ENCODE results near the gene KLHL14.
A peak's percentile ranks its signal among the peaks of the same experiment; 100 is the strongest.
"Not testable (repeated sequence)": the region's sequence is repeated elsewhere in the genome, so short reads cannot be mapped to it uniquely, and the experiment has no call there.

KLHL14 gene

GRCh38 chr18:32684096-32684495, 88.7 kb downstream of the KLHL14 start:
- no peaks in the 10 kb centered on the region for H3K9me3 ChIP-seq
- H3K27me3 ChIP-seq (ENCODE audit: low read depth) = peaks cover 5% of the 10 kb centered on the region; the same call in 1 of the 2 replicates
- H3K36me3 ChIP-seq (replicated peaks) = no peaks in the 10 kb centered on the region
- DNase-seq (ENCODE audit: low spot score in 2 of 2) = no peak
- H3K4me3 ChIP-seq = no peak overlapping the region
- in situ Hi-C loops (cut with MboI; ENCODE audit: low sequenced_read_pairs) = no loop called here
- H3K4me1 ChIP-seq = no peaks in the 10 kb centered on the region

GRCh38 chr18:32683044-32683443, 89.8 kb downstream of the KLHL14 start:
- H3K4me1 ChIP-seq = no peaks in the 10 kb centered on the region
- in situ Hi-C loops (cut with MboI; ENCODE audit: low sequenced_read_pairs) = no loop called here
- H3K4me3 ChIP-seq = no peak overlapping the region
- H3K27me3 ChIP-seq (ENCODE audit: low read depth) = peaks cover 9% of the 10 kb centered on the region
- H3K9me3 ChIP-seq = no peaks in the 10 kb centered on the region
- no peaks in the 10 kb centered on the region for H3K36me3 ChIP-seq (replicated peaks)
- DNase-seq (ENCODE audit: low spot score in 2 of 2) = no peak

GRCh38 chr18:32677578-32677977, 95.2 kb downstream of the KLHL14 start:
- H3K27me3 ChIP-seq (ENCODE audit: low read depth) = peaks cover 18% of the 10 kb centered on the region
- in situ Hi-C loops (cut with MboI; ENCODE audit: low sequenced_read_pairs) = no loop called here
- no peaks in the 10 kb centered on the region for H3K4me1 ChIP-seq
- no peak overlapping the region for H3K4me3 ChIP-seq
- H3K36me3 ChIP-seq (replicated peaks) = no peaks in the 10 kb centered on the region
- no peaks in the 10 kb centered on the region for H3K9me3 ChIP-seq
- DNase-seq (ENCODE audit: low spot score in 2 of 2) = no peak

- no peak for DNase-seq (ENCODE audit: low spot score in 2 of 2)
- no peaks in the 10 kb centered on the region for H3K36me3 ChIP-seq (replicated peaks)
- H3K4me3 ChIP-seq = no peak overlapping the region
- peaks cover 17% of the 10 kb centered on the region for H3K27me3 ChIP-seq (ENCODE audit: low read depth)
- no peaks in the 10 kb centered on the region for H3K9me3 ChIP-seq
- no peaks in the 10 kb centered on the region for H3K4me1 ChIP-seq
- in situ Hi-C loops (cut with MboI; ENCODE audit: low sequenced_read_pairs) = no loop called here
These were observed 98.3 kb downstream of the KLHL14 start for GRCh38 chr18:32674491-32674890.

- DNase-seq (ENCODE audit: low spot score in 2 of 2) = no peak
- Histone ChIP-seq H3K9me3 (no peaks in the 10 kb centered on the region), H3K36me3 (replicated peaks) (no peaks in the 10 kb centered on the region), H3K4me1 (peaks cover 3% of the 10 kb centered on the region; the same call in 1 of the 2 replicates), H3K4me3 (no peak overlapping the region), H3K27me3 (ENCODE audit: low read depth) (peaks cover 4% of the 10 kb centered on the region; the same call in 1 of the 2 replicates)
- in situ Hi-C loops (cut with MboI; ENCODE audit: low sequenced_read_pairs) = no loop called here
These were observed 100.4 kb downstream of the KLHL14 start for GRCh38 chr18:32672398-32672797.

- peaks cover 4% of the 10 kb centered on the region; the same call in 1 of the 2 replicates for H3K27me3 ChIP-seq (ENCODE audit: low read depth)
- no peaks in the 10 kb centered on the region for H3K36me3 ChIP-seq (replicated peaks)
- H3K4me1 ChIP-seq = peaks cover 3% of the 10 kb centered on the region; the same call in 1 of the 2 replicates
- no peak for DNase-seq (ENCODE audit: low spot score in 2 of 2)
- no peak overlapping the region for H3K4me3 ChIP-seq
- in situ Hi-C loops (cut with MboI; ENCODE audit: low sequenced_read_pairs) = no loop called here
- no peaks in the 10 kb centered on the region for H3K9me3 ChIP-seq
These were observed 102.1 kb downstream of the KLHL14 start for GRCh38 chr18:32670727-32671126.

- Histone ChIP-seq H3K4me3 (no peak overlapping the region), H3K36me3 (replicated peaks) (no peaks in the 10 kb centered on the region)
- DNase-seq (ENCODE audit: low spot score in 2 of 2) = peak in 1 of 2 experiments; percentile 21
These were observed 103.2 kb downstream of the KLHL14 start for GRCh38 chr18:32669549-32670165.

GRCh38 chr18:32668956-32669355, 103.9 kb downstream of the KLHL14 start:
- H3K27me3 ChIP-seq (ENCODE audit: low read depth) = peaks cover 4% of the 10 kb centered on the region; the same call in 1 of the 2 replicates
- in situ Hi-C loops (cut with MboI; ENCODE audit: low sequenced_read_pairs) = no loop called here

More at GRCh38 chr18:32669549-32670165, 103.2 kb downstream of the KLHL14 start:
- H3K4me1 ChIP-seq = peaks cover 3% of the 10 kb centered on the region; the same call in 1 of the 2 replicates
- peaks cover 4% of the 10 kb centered on the region; the same call in 1 of the 2 replicates for H3K27me3 ChIP-seq (ENCODE audit: low read depth)
- H3K9me3 ChIP-seq = no peaks in the 10 kb centered on the region
- in situ Hi-C loops (cut with MboI; ENCODE audit: low sequenced_read_pairs) = no loop called here

GRCh38 chr18:32661486-32662299, 111.1 kb downstream of the KLHL14 start:
- H3K36me3 ChIP-seq (replicated peaks) = no peaks in the 10 kb centered on the region
- in situ Hi-C loops (cut with MboI; ENCODE audit: low sequenced_read_pairs) = no loop called here
- no peaks in the 10 kb centered on the region for H3K4me1 ChIP-seq
- DNase-seq (ENCODE audit: low spot score in 2 of 2) = no peak
- H3K9me3 ChIP-seq = no peaks in the 10 kb centered on the region
- no peak overlapping the region for H3K4me3 ChIP-seq
- H3K27me3 ChIP-seq (ENCODE audit: low read depth) = peaks cover 6% of the 10 kb centered on the region

More at GRCh38 chr18:32668956-32669355, 103.9 kb downstream of the KLHL14 start:
- no peak overlapping the region for H3K4me3 ChIP-seq
- H3K9me3 ChIP-seq = no peaks in the 10 kb centered on the region
- H3K4me1 ChIP-seq = peaks cover 3% of the 10 kb centered on the region; the same call in 1 of the 2 replicates
- peak in 1 of 2 experiments; percentile 6 for DNase-seq (ENCODE audit: low spot score in 2 of 2)
- no peaks in the 10 kb centered on the region for H3K36me3 ChIP-seq (replicated peaks)

- H3K27me3 ChIP-seq (ENCODE audit: low read depth); DNase-seq (ENCODE audit: low spot score in 2 of 2); H3K36me3 ChIP-seq (replicated peaks); H3K4me3 ChIP-seq; H3K9me3 ChIP-seq; H3K4me1 ChIP-seq; in situ Hi-C loops (cut with MboI; ENCODE audit: low sequenced_read_pairs): not testable (repeated sequence)
These were observed 118.3 kb downstream of the KLHL14 start for GRCh38 chr18:32654507-32654906.

GRCh38 chr18:32637659-32638058, 135.2 kb downstream of the KLHL14 start:
- DNase-seq (ENCODE audit: low spot score in 2 of 2); H3K36me3 ChIP-seq (replicated peaks); H3K27me3 ChIP-seq (ENCODE audit: low read depth); in situ Hi-C loops (cut with MboI; ENCODE audit: low sequenced_read_pairs); H3K9me3 ChIP-seq; H3K4me1 ChIP-seq; H3K4me3 ChIP-seq: not testable (repeated sequence)

GRCh38 chr18:32637226-32637625, 135.6 kb downstream of the KLHL14 start:
- DNase-seq (ENCODE audit: low spot score in 2 of 2) = no peak
- H3K27me3 ChIP-seq (ENCODE audit: low read depth) = no peaks in the 10 kb centered on the region
- H3K9me3 ChIP-seq = no peaks in the 10 kb centered on the region
- in situ Hi-C loops (cut with MboI; ENCODE audit: low sequenced_read_pairs) = no loop called here
- H3K36me3 ChIP-seq (replicated peaks) = no peaks in the 10 kb centered on the region
- no peak overlapping the region for H3K4me3 ChIP-seq
- no peaks in the 10 kb centered on the region for H3K4me1 ChIP-seq

- no peak overlapping the region for H3K4me3 ChIP-seq
- no peaks in the 10 kb centered on the region for H3K27me3 ChIP-seq (ENCODE audit: low read depth)
- no peaks in the 10 kb centered on the region for H3K36me3 ChIP-seq (replicated peaks)
- no peaks in the 10 kb centered on the region for H3K4me1 ChIP-seq
- in situ Hi-C loops (cut with MboI; ENCODE audit: low sequenced_read_pairs) = no loop called here
- no peak for DNase-seq (ENCODE audit: low spot score in 2 of 2)
- H3K9me3 ChIP-seq = no peaks in the 10 kb centered on the region
These were observed 137.9 kb downstream of the KLHL14 start for GRCh38 chr18:32634876-32635431.

Data from HAP-1 (cell line).